Lung (tissue), 12 donors: Measurements from ENCODE around the gene TIFAB. TPM values are rescaled to one million over a fixed set of nuclear protein-coding genes. Genes with fewer than 3 reads are reported as not detected.

ENCODE experiments used
- ATAC-seq: fragments of 200-7000 bp; cut with Tn5 transposase; one replicate; pipeline ENCODE4 v1.9.1; 2020; ENCODE audit warnings: moderate number of reproducible peaks; ENCODE audit not compliant: insufficient read depth, low FRiP score
- DNase-seq, 3 donors: peaks; one replicate each; pipeline ENCODE4 v3.0.0-alpha.2; 2013 to 2017
- H3K27ac ChIP-seq, 2 donors: one replicate each; pipeline ENCODE4 v1.5.1; 2013; ENCODE audit warnings: mild to moderate bottlenecking in 2 of 2, moderate library complexity in 2 of 2, control low read depth in 1 of 2, inconsistent platforms in 1 of 2, low read depth in 1 of 2, low read length in 1 of 2
- H3K27me3 ChIP-seq, 3 donors: one replicate each; pipeline ENCODE4 v1.5.1; 2013; ENCODE audit warnings: low read length in 2 of 3; ENCODE audit not compliant: control insufficient read depth in 3 of 3, insufficient read depth in 3 of 3
- H3K36me3 ChIP-seq, 4 donors: one replicate each; pipeline ENCODE4 v1.5.1; 2013; ENCODE audit warnings: low read length in 4 of 4, mild to moderate bottlenecking in 1 of 4, moderate library complexity in 1 of 4; ENCODE audit not compliant: control insufficient read depth in 4 of 4, insufficient read depth in 4 of 4
- H3K4me1 ChIP-seq, 5 donors: one replicate each; pipeline ENCODE4 v1.5.1; 2013; ENCODE audit warnings: low read length in 5 of 5, mild to moderate bottlenecking in 2 of 5, moderate library complexity in 1 of 5; ENCODE audit not compliant: control insufficient read depth in 5 of 5, insufficient read depth in 5 of 5
- H3K4me3 ChIP-seq: one replicate; pipeline ENCODE4 v1.5.1; 2013; ENCODE audit warnings: mild to moderate bottlenecking, control low read depth, moderate library complexity
- H3K9ac ChIP-seq, 2 donors: one replicate each; pipeline ENCODE4 v1.5.1; 2013; ENCODE audit warnings: low read length in 2 of 2, control low read depth in 1 of 2; ENCODE audit not compliant: insufficient read depth in 1 of 2
- H3K9me3 ChIP-seq, 4 donors: one replicate each; pipeline ENCODE4 v1.5.1; 2013; ENCODE audit warnings: low read length in 3 of 4, mild to moderate bottlenecking in 1 of 4, moderate library complexity in 1 of 4; ENCODE audit not compliant: control insufficient read depth in 4 of 4, insufficient read depth in 3 of 4
- CTCF ChIP-seq: IDR thresholded peaks from 2 replicates; pipeline ENCODE4 v1.5.1; 2012; ENCODE audit warnings: mild to moderate bottlenecking; ENCODE audit errors: control extremely low read depth, extremely low read depth
- WGBS, 2 donors: extraction: QIAGEN DNeasy Blood & Tissue Kit; methylation state at CpG; one replicate each; pipeline ENCODE4 v1.1.7; 2013; 5-methylcytosine and 5-hydroxymethylcytosine counted together
- polyA plus RNA-seq, 2 donors: library from polyadenylated mRNA; stranded (reverse); fragments of 200-250 nt; gene quantifications; one replicate each; pipeline ENCODE4 v1.2.1, GENCODE V29; 2013
- total RNA-seq, 2 donors: library from RNA; depleted of rRNA in 1 of 2; stranded (reverse); fragments of >200 nt in 1 of 2; gene quantifications; one replicate each; pipeline ENCODE4 v1.2.1, GENCODE V29; 2014 to 2021
- donor health status: control.
- donor health status: control.
- donor health status: Bipolar disorder and iron deficiency.
- donor health status: healthy.
- donor health status: DM: yes; HTN: yes; CAD: no.

Gene TIFAB
- total and polyA plus RNA-seq, 4 donors = 0.15 to 0.88 (median 0.35) TPM

GRCh38 chr5:135442431-135443160 lies 9.6 kb downstream of the TIFAB start:
- peak; percentile 94 to 98 (median 97) for DNase-seq
- peaks cover 0 to 93% (median 66%) of the 10 kb centered on the region in 5 donors for H3K4me1 ChIP-seq
- no peak for ATAC-seq
- H3K9me3 ChIP-seq = no peaks in the 10 kb centered on the region
- TF ChIP-seq CTCF = no peak
- H3K27ac ChIP-seq = no peak overlapping the region
- 74 to 77% methylated on average over 8 of the region's 8 CpGs for WGBS, 2 donors
- H3K4me3 ChIP-seq = no peak overlapping the region
- H3K9ac ChIP-seq = no peak overlapping the region
- no peaks in the 10 kb centered on the region for H3K27me3 ChIP-seq
- no peaks in the 10 kb centered on the region for H3K36me3 ChIP-seq

DNA sequence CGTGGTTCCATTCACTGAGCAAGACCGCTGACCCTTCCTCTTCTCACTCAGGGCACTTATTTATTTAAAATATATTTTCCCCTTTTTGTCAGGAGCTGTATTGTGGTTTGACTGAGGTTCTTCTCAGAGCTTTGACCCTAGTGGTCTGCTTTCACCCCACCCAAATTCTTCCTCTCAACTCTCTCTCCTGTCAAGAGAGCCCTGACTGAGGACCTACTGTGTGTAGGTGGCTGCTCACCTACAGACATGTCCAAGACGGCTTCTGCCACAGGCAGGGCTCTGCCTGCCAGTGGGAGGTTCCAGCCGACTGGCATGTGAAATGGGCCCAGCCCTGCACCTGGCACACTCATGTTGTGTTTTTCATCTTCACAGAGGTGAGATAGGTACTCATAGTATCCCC lies 10.2 kb downstream of the TIFAB start:
- ATAC-seq = no peak
- Histone ChIP-seq H3K9me3 (no peaks in the 10 kb centered on the region), H3K4me3 (no peak overlapping the region), H3K9ac (no peak overlapping the region), H3K36me3 (no peaks in the 10 kb centered on the region), H3K4me1 (peaks cover 0 to 98% (median 68%) of the 10 kb centered on the region in 5 donors), H3K27me3 (no peaks in the 10 kb centered on the region), H3K27ac (peak overlapping the region in 1 of 2 donors; percentile 17)
- no peak for DNase-seq
- 76 to 77% methylated on average over 4 of the region's 4 CpGs for WGBS, 2 donors
- no peak for TF ChIP-seq CTCF

DNA sequence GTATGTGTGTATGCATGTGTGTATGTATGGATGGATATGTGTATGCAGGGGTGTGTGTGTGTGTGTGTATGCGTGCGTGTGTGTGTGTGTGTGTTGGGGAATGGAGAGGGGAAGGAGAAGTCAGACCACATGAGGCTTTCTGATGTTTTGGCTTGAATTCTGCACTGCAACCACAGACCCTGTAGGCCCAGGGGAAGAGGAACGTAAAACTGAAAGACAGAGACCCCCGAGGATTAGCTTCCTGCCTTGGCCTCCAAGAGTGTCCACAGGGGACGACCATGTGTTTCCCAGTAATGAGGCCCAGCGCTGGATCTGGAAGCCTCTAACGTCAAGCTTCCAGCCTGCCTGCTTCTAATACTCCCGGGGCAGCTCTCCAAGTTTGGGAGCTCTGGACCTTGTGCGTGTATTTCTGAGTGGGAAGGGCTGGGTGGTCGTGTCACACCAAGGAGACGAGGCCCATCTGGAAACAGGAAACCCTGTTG lies 10.8 kb downstream of the TIFAB start:
- no peak overlapping the region for H3K9ac ChIP-seq
- no peaks in the 10 kb centered on the region for H3K27me3 ChIP-seq

More for the DNA sequence above, 10.8 kb downstream of the TIFAB start:
- 31 to 39% methylated on average over 11 of the region's 11 CpGs for WGBS, 2 donors
- no peak for ATAC-seq
- H3K36me3 ChIP-seq = no peaks in the 10 kb centered on the region
- TF ChIP-seq CTCF = no peak
- no peak overlapping the region for H3K4me3 ChIP-seq
- no peaks in the 10 kb centered on the region for H3K9me3 ChIP-seq
- H3K27ac ChIP-seq = no peak overlapping the region
- peaks cover 0 to 98% (median 73%) of the 10 kb centered on the region in 5 donors for H3K4me1 ChIP-seq
- DNase-seq = peak; percentile 88 to 94 (median 94)
